ENCODE data around the gene NAV2.

DNA sequence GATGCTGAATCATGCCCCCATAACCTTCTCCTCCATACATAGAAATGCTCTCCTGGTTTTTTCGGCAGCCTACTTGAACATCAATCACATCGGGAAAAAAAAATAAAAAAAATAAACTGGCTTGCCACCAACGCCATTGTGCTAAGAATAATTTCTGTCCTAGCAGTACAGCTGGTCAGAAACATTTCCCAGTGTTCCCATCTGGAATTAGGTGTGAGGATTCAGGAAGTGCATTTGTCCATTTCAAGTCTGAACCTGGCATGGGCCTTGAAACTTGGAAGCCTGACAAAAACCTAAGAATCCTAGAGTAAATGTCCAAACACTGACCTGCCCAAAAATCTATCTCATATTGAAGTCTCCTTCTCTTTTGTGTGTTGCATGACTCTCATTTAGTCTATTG lies 16.6 kb upstream of the NAV2 start:
- TF ChIP-seq, protein P1, sequence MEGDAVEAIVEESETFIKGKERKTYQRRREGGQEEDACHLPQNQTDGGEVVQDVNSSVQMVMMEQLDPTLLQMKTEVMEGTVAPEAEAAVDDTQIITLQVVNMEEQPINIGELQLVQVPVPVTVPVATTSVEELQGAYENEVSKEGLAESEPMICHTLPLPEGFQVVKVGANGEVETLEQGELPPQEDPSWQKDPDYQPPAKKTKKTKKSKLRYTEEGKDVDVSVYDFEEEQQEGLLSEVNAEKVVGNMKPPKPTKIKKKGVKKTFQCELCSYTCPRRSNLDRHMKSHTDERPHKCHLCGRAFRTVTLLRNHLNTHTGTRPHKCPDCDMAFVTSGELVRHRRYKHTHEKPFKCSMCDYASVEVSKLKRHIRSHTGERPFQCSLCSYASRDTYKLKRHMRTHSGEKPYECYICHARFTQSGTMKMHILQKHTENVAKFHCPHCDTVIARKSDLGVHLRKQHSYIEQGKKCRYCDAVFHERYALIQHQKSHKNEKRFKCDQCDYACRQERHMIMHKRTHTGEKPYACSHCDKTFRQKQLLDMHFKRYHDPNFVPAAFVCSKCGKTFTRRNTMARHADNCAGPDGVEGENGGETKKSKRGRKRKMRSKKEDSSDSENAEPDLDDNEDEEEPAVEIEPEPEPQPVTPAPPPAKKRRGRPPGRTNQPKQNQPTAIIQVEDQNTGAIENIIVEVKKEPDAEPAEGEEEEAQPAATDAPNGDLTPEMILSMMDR (IDR thresholded peaks at IDR 0.05) = no peak
- TF ChIP-seq TCF7L2 (IDR thresholded peaks at IDR 0.05; ENCODE audit: low read depth, low read length) (no peak), POLR2AphosphoS5 (IDR thresholded peaks at IDR 0.05; ENCODE audit: low read depth, low read length) (no peak)
